GM23338 (cell line): ENCODE data around the gene AFAP1L1.

ENCODE experiments used
- CTCF ChIP-seq, 2 experiments: fragments of 200-600 bp in 1 of 2; sonication (generic) in 1 of 2; conservative IDR thresholded peaks; 2 replicates each; pipeline versions ENCODE4 v1.5.1 to v1.6.1; 2016 to 2017; ENCODE audit warnings: antibody characterized with exemption in 2 of 2, low read depth in 2 of 2, mild to moderate bottlenecking in 2 of 2, moderate library complexity in 1 of 2
- EZH2 ChIP-seq: fragments of 200-600 bp; sonication (generic); IDR thresholded peaks from one replicate; pipeline ENCODE4 v1.8.0; 2017; ENCODE audit warnings: antibody characterized with exemption, mild to moderate bottlenecking, low read depth; ENCODE audit not compliant: unreplicated experiment
- POLR2AphosphoS5 ChIP-seq: IDR thresholded peaks from 2 replicates; pipeline ENCODE4 v1.6.1; 2016; ENCODE audit warnings: antibody characterized with exemption, low read depth
- REST ChIP-seq: IDR thresholded peaks from one replicate; pipeline ENCODE4 v1.6.1; 2018; ENCODE audit warnings: antibody characterized with exemption; ENCODE audit not compliant: unreplicated experiment
- STAT1 ChIP-seq: IDR thresholded peaks from one replicate; pipeline ENCODE4 v1.6.1; 2016; ENCODE audit warnings: antibody characterized with exemption; ENCODE audit not compliant: unreplicated experiment

GRCh38 chr5:149300441-149300840, 28.8 kb downstream of the AFAP1L1 start:
- TF ChIP-seq CTCF (conservative IDR thresholded peaks at IDR 0.05; ENCODE audit: low read depth in 2 of 2) (no peak), EZH2 (no peak), POLR2AphosphoS5 (no peak), REST (no peak), STAT1 (no peak)
